K562 (cell line): Measurements from ENCODE around the gene TEX14. TPM values are rescaled to one million over a fixed set of nuclear protein-coding genes. Genes with fewer than 3 reads are reported as not detected.

Experiments used
- ILF3 ChIP-seq: fragments of 450-650 bp; IDR thresholded peaks from 2 replicates; pipeline ENCODE4 v1.6.1; 2018; ENCODE audit warnings: antibody characterized with exemption, mild to moderate bottlenecking, moderate library complexity, borderline replicate concordance
- KHSRP ChIP-seq: fragments of 450-650 bp; IDR thresholded peaks from 2 replicates; pipeline ENCODE4 v1.6.1; 2017
- MAFG ChIP-seq: fragments of 450-650 bp; conservative IDR thresholded peaks from 2 replicates; pipeline ENCODE4 v1.6.1; 2016; ENCODE audit warnings: missing genetic modification characterization, missing compliant biosample characterization
- TEAD4 ChIP-seq, 2 experiments: sonication (generic) in 1 of 2; formaldehyde crosslinking in 1 of 2; IDR thresholded peaks; 2 replicates each; pipeline versions ENCODE4 v1.6.1 to v1.8.0; 2012 to 2022; ENCODE audit warnings: borderline replicate concordance in 1 of 2, inconsistent platforms in 1 of 2, low read length in 1 of 2, mild to moderate bottlenecking in 1 of 2, missing genetic modification reagents in 1 of 2
- THRAP3 ChIP-seq: fragments of 450-650 bp; IDR thresholded peaks from 2 replicates; pipeline ENCODE4 v1.6.1; 2016; ENCODE audit warnings: mild to moderate bottlenecking, inconsistent platforms, borderline replicate concordance
- ZBED1 ChIP-seq: IDR thresholded peaks from 2 replicates; pipeline ENCODE4 v1.6.1; 2014
- polyA plus RNA-seq, 8 experiments: library from polyadenylated mRNA; depleted of rRNA in 4 of 8; stranded (reverse) in 5 of 8; unstranded in 3 of 8; fragments of >200 nt; fragmentation: Nextera tagmentation in 2 of 8; fragmentation: Illumina TruSeq in 1 of 8; extraction: Ambion mirVana in 2 of 8; extraction: Trizol in 1 of 8; gene quantifications; 2 replicates each; pipeline versions ENCODE4 v1.2.1 to v1.2.3, GENCODE V29; 2011 to 2014; ENCODE audit warnings: inconsistent platforms in 1 of 8, missing spikeins in 1 of 8
- total RNA-seq, 7 experiments: library from RNA; depleted of rRNA in 6 of 7; stranded (reverse); fragments of >200 nt in 6 of 7; fragmentation: Illumina TruSeq in 2 of 7; extraction: Trizol in 2 of 7; gene quantifications; 2 replicates each; pipeline versions ENCODE4 v1.2.1 to v1.2.3, GENCODE V29; 2011 to 2021; ENCODE audit warnings: low replicate concordance in 1 of 7
- TF ChIP-seq, protein P1 (sequence below): fragments of 450-650 bp; IDR thresholded peaks from 2 replicates; pipeline ENCODE4 v1.6.1; 2016; ENCODE audit warnings: antibody characterized with exemption
- TF ChIP-seq, protein P2 (sequence below): fragments of 450-650 bp; formaldehyde crosslinking; IDR thresholded peaks from 2 replicates; pipeline ENCODE4 v1.4.0; 2020; ENCODE audit warnings: mild to moderate bottlenecking, mixed read lengths
- TF ChIP-seq, protein P3 (sequence below), 2 experiments: IDR thresholded peaks in 1 of 2; conservative IDR thresholded peaks in 1 of 2; 2 replicates each; pipeline ENCODE4 v1.6.1; 2016; ENCODE audit warnings: low read depth in 2 of 2, mild to moderate bottlenecking in 1 of 2, missing compliant biosample characterization in 1 of 2, missing genetic modification characterization in 1 of 2, moderate library complexity in 1 of 2
- TF ChIP-seq, protein P4 (sequence below): fragments of 250-450 bp; sonication (Bioruptor Pico); IDR thresholded peaks from 2 replicates; pipeline ENCODE4 v1.8.0; 2021; ENCODE audit warnings: moderate library complexity, mild to moderate bottlenecking, inconsistent platforms
- TF ChIP-seq, protein P5 (sequence below): sonication (generic); formaldehyde crosslinking; IDR thresholded peaks from 2 replicates; pipeline ENCODE4 v1.8.0; 2023; ENCODE audit warnings: mild to moderate bottlenecking, missing genetic modification reagents
- TF ChIP-seq, protein P6 (sequence below): fragments of 450-650 bp; IDR thresholded peaks from 2 replicates; pipeline ENCODE4 v1.6.1; 2016
- TF ChIP-seq, protein P7 (sequence below), 2 experiments: fragments of 450-650 bp in 1 of 2; sonication (generic) in 1 of 2; formaldehyde crosslinking in 1 of 2; IDR thresholded peaks in 1 of 2; conservative IDR thresholded peaks in 1 of 2; 2 replicates each; pipeline versions ENCODE4 v1.6.1 to v1.8.1; 2016 to 2023; ENCODE audit warnings: mild to moderate bottlenecking in 2 of 2, moderate library complexity in 2 of 2, inconsistent platforms in 1 of 2, missing genetic modification reagents in 1 of 2

TEX14 gene
- total and polyA plus RNA-seq, 9 of the 15 experiments (the other 6 are each of a cell fraction or from before 2014, with no cell fraction given), result 0.05 to 0.12 (median 0.09) TPM; not detected in 1

DNA sequence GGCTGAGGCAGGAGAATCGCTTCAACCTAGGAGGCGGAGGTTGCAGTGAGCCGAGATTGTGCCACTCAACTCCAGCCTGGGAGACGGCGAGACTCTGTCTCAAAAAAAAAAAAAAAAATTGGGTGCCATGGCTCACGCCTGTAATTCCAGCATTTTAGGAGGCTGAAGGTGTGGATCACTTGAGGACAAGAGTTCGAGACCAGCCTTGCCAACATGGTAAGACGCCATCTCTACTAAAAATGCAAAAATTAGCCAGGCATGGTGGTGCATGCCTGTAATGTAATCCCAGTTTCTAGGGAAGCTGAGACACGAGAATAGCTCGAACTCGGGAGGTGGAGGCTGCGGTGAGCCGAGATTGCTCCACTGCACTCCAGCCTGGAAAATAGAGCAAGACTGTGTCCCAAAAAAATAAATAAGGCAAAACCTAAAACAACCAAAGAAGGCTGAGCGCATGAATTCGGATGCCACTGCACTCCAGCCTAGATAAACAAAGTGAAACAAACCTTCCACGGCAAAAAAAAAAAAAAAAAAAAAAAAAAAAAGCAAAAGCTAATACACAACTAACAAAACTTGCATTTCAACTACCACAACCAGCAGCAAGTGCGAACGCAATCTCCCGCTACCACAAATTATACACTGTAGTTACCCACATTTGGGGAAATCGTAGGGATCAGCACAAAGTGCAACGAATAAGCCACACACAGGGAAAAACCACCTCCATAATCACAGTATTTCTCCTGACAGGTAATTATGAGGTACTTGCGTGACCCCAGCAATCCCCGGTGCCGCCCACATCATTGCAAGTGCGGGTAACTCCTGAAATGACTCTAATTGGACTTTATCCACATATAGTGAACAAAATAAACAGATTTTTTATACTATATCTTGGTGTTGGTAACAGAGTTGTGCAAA lies 25.6 kb downstream of the TEX14 start (continued):
- TF ChIP-seq, protein P1, sequence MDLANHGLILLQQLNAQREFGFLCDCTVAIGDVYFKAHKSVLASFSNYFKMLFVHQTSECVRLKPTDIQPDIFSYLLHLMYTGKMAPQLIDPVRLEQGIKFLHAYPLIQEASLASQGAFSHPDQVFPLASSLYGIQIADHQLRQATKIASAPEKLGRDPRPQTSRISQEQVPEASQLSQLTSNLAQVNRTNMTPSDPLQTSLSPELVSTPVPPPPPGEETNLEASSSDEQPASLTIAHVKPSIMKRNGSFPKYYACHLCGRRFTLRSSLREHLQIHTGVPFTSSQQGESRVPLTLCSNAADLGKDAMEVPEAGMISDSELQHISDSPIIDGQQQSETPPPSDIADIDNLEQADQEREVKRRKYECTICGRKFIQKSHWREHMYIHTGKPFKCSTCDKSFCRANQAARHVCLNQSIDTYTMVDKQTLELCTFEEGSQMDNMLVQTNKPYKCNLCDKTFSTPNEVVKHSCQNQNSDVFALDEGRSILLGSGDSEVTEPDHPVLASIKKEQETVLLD, result no peak
- TF ChIP-seq ILF3, result no peak
- TF ChIP-seq, protein P2, sequence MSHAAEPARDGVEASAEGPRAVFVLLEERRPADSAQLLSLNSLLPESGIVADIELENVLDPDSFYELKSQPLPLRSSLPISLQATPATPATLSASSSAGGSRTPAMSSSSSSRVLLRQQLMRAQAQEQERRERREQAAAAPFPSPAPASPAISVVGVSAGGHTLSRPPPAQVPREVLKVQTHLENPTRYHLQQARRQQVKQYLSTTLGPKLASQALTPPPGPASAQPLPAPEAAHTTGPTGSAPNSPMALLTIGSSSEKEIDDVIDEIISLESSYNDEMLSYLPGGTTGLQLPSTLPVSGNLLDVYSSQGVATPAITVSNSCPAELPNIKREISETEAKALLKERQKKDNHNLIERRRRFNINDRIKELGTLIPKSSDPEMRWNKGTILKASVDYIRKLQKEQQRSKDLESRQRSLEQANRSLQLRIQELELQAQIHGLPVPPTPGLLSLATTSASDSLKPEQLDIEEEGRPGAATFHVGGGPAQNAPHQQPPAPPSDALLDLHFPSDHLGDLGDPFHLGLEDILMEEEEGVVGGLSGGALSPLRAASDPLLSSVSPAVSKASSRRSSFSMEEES (CRISPR knock-in tag), result no peak
- peak; percentile 98 for TF ChIP-seq ZBED1
- peak; percentile 79 for TF ChIP-seq TEAD4 (IDR thresholded peaks at IDR 0.05; ENCODE audit: low read length)
- no peak for TF ChIP-seq TEAD4 (CRISPR knock-in tag; IDR thresholded peaks at IDR 0.05; ENCODE audit: borderline replicate concordance)
- no peak for TF ChIP-seq THRAP3
- TF ChIP-seq, protein P3, sequence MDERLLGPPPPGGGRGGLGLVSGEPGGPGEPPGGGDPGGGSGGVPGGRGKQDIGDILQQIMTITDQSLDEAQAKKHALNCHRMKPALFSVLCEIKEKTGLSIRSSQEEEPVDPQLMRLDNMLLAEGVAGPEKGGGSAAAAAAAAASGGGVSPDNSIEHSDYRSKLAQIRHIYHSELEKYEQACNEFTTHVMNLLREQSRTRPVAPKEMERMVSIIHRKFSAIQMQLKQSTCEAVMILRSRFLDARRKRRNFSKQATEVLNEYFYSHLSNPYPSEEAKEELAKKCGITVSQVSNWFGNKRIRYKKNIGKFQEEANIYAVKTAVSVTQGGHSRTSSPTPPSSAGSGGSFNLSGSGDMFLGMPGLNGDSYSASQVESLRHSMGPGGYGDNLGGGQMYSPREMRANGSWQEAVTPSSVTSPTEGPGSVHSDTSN (CRISPR knock-in tag; IDR thresholded peaks at IDR 0.05; ENCODE audit: low read depth), result no peak
- TF ChIP-seq, protein P3 (tag; conservative IDR thresholded peaks at IDR 0.05; ENCODE audit: low read depth), result no peak
- TF ChIP-seq KHSRP, result no peak
- TF ChIP-seq MAFG (tag), result no peak
- TF ChIP-seq, protein P4, sequence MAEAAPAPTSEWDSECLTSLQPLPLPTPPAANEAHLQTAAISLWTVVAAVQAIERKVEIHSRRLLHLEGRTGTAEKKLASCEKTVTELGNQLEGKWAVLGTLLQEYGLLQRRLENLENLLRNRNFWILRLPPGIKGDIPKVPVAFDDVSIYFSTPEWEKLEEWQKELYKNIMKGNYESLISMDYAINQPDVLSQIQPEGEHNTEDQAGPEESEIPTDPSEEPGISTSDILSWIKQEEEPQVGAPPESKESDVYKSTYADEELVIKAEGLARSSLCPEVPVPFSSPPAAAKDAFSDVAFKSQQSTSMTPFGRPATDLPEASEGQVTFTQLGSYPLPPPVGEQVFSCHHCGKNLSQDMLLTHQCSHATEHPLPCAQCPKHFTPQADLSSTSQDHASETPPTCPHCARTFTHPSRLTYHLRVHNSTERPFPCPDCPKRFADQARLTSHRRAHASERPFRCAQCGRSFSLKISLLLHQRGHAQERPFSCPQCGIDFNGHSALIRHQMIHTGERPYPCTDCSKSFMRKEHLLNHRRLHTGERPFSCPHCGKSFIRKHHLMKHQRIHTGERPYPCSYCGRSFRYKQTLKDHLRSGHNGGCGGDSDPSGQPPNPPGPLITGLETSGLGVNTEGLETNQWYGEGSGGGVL (CRISPR knock-in tag), result no peak
- TF ChIP-seq, protein P5, sequence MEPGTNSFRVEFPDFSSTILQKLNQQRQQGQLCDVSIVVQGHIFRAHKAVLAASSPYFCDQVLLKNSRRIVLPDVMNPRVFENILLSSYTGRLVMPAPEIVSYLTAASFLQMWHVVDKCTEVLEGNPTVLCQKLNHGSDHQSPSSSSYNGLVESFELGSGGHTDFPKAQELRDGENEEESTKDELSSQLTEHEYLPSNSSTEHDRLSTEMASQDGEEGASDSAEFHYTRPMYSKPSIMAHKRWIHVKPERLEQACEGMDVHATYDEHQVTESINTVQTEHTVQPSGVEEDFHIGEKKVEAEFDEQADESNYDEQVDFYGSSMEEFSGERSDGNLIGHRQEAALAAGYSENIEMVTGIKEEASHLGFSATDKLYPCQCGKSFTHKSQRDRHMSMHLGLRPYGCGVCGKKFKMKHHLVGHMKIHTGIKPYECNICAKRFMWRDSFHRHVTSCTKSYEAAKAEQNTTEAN (CRISPR knock-in tag), result 0 out of 2 replicates have a peak, but pooled peaks have one; percentile 28
- TF ChIP-seq, protein P6, sequence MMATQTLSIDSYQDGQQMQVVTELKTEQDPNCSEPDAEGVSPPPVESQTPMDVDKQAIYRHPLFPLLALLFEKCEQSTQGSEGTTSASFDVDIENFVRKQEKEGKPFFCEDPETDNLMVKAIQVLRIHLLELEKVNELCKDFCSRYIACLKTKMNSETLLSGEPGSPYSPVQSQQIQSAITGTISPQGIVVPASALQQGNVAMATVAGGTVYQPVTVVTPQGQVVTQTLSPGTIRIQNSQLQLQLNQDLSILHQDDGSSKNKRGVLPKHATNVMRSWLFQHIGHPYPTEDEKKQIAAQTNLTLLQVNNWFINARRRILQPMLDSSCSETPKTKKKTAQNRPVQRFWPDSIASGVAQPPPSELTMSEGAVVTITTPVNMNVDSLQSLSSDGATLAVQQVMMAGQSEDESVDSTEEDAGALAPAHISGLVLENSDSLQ, result no peak
- TF ChIP-seq, protein P7, sequence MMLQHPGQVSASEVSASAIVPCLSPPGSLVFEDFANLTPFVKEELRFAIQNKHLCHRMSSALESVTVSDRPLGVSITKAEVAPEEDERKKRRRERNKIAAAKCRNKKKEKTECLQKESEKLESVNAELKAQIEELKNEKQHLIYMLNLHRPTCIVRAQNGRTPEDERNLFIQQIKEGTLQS (IDR thresholded peaks at IDR 0.05), result no peak
- TF ChIP-seq, protein P7 (CRISPR knock-in tag; conservative IDR thresholded peaks at IDR 0.05), result no peak
